NCI-H2029 (cell line): ENCODE results near the gene ANO5.

Source experiments
- DNase-seq: peaks from one replicate; lab custom pipeline; 2025; lab: John Stamatoyannopoulos, UW

The ANO5 gene

DNA sequence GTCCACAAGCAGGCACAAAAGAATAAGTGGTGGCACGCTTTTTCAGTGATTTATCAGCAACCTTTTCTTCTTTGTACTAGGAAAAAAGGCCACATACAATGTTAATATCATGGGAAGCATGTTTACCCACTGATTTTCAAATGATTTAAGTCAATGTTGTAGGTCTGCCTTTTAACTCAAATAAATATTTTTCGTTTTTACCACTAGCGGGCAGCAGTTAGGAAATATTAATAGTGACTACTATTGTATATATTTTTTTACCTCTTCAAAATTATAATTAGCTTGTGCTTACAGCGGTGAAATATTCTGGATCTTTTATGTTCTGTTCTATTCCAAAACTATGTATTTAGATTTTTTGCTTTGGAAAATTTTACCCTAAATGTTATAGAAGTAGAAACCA is 138.9 kb downstream of the ANO5 start:
- no peak for DNase-seq
